Measurements from ENCODE around the gene STAT5A. TPM values are rescaled to one million over a fixed set of nuclear protein-coding genes. Genes with fewer than 3 reads are reported as not detected.

STAT5A gene
- total and polyA plus RNA-seq, 9 of the 15 experiments (the other 6 are each of a cell fraction or from before 2014, with no cell fraction given) = 79.9 to 415 (median 196) TPM

GRCh38 chr17:42266918-42267766, 21.2 kb upstream of the STAT5A start (continued):
- TF ChIP-seq MAFG (tag; conservative IDR thresholded peaks at IDR 0.05) = peak; percentile 60
- TF ChIP-seq ZNF280B (CRISPR knock-in tag; IDR thresholded peaks at IDR 0.05) = no peak
- TF ChIP-seq ZNF318 (IDR thresholded peaks at IDR 0.05; ENCODE audit: borderline replicate concordance in 1 of 2, low read depth in 1 of 2) = peak in 1 of 2 experiments; percentile 92; a peak in 3 of 4 replicates
- no peak for TF ChIP-seq PPARD (CRISPR knock-in tag; IDR thresholded peaks at IDR 0.05)
- no peak for TF ChIP-seq THAP7 (CRISPR knock-in tag; IDR thresholded peaks at IDR 0.05)
- TF ChIP-seq SNIP1 (IDR thresholded peaks at IDR 0.05; ENCODE audit: low read depth) = no peak
- TF ChIP-seq COPS2 (conservative IDR thresholded peaks at IDR 0.05) = no peak
- no peak for TF ChIP-seq KAT7 (CRISPR knock-in tag; IDR thresholded peaks at IDR 0.05; ENCODE audit: borderline replicate concordance)
- no peak for TF ChIP-seq ZNF280A (IDR thresholded peaks at IDR 0.05; ENCODE audit: low read depth, partially characterized antibody)
- TF ChIP-seq ZNF282 (CRISPR knock-in tag; IDR thresholded peaks at IDR 0.05) = no peak
- TF ChIP-seq ZBTB49 (CRISPR knock-in tag; IDR thresholded peaks at IDR 0.05; ENCODE audit: borderline replicate concordance) = no peak

Measured in K562 (cell line).